OCI-M2 (cell line): ENCODE measurements around the gene DEPP1.

Experiments
- DNase-seq: peaks from one replicate; lab custom pipeline; 2025; ENCODE audit not compliant: unreplicated experiment; lab: John Stamatoyannopoulos, UW

The DEPP1 gene

DNA sequence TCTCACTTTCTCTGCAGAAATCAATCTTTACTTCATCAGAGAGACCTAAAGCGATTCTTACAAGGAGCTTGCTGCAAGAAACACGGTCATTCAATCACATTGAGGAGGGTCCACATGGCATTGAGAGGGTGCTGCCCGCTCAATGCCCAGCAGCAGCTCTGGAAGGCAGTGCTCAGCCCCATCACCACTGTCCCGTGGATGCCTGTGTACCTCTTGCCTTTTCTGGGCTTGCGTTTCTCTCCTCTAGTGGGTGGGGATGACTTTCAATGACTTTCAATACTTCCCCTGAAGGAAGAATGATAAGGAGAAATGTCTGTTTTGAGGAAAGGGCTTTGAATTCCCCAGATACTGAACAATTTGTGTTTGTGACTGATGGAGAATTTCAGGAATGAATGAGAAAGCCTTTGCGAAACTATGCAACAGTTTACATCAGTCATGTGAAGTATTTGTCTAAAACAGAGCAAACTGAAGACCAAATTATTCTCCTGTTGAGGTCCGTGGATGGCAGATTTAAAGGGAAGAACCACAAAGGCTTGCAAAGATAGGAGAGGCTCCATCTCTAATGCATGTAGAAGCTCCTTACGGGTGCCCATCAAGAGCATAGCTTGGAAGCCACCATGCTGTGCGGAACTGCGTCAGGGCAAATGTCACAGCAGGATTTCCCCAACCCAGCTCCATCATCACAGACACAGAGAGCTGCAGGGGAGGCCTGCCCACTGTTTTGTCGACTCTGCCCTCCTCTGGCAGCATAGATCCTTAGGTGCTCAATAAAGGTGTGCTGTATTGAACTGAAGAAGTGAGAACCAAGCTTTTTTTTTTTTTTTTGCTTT, 15.5 kb upstream of the DEPP1 start:
- DNase-seq, result no peak

DNA sequence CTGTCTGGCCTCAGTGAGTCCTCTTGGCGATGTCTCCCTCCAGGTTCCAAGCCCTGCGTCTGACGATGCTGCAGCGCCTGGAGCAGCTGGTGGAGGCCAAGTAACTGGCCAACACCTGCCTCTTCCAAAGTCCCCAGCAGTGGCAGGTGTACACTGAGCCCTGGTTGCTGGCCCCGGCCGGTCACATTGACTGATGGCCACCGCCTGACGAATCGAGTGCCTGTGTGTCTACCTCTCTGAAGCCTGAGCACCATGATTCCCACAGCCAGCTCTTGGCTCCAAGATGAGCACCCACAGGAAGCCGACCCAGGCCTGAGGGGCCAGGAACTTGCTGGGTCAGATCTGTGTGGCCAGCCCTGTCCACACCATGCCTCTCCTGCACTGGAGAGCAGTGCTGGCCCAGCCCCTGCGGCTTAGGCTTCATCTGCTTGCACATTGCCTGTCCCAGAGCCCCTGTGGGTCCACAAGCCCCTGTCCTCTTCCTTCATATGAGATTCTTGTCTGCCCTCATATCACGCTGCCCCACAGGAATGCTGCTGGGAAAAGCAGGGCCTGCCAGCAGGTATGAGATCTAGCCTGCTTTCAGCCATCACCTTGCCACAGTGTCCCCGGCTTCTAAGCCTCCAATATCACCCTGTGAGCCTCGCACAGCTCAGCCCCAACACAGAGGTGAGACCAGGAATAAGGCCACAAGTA, 14.8 kb upstream of the DEPP1 start:
- DNase-seq, result no peak

DNA sequence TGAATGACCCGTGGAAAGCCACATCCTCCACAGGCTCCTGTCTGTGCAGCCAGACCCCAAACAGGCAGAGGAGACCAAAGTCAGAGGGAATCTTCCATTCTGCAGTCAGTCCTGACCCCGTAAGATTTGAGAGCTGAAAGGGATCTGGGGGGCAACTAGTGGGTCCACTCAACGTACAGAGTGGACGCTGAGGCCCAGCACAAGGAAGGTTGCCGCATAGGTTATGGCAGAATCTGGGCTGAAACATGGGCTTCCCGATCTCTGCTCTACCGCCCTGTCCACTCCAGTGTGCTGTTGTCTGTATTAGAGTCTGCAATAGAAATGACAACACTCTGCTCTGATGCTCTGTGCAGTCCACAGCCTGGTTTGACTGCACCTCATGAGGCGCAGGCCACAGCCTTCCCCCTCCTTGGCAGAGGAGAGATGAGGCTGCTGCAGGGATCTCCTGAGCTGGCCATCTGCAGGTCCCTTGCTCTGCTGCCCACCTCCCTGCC, 14.2 kb upstream of the DEPP1 start:
- DNase-seq, result no peak

DNA sequence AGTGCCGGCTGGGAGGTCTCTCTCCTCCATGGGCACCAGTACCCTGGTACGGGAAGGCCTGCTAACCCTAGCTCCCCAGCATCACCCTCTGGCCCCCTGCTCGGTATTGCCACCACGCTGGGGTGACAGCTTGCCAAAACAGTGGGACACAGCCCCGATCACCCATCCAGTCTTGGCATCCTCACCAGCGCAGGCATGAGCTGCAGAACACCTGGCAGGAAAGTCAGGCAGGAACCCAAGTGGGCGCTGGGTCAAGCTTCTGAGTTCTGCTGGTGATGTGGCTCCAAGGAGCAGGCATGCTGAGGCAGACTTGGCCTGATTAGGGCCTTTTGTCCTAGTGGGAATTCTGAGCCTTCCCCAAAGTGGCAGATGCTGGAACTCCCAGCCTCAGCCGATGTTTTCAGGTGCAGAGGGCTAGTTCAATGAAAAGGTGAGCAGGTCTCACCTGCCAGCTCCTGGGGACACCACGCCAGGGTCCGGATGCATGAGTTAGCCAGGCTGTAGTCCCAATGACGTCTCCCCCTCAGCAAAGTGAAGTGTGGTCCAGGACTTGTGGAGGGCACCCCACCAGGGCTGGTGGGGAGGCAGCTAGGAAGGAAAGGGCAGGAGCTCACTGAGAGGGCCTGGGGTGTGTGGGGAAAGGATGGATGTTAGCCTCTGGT, 13.6 kb upstream of the DEPP1 start:
- DNase-seq, result no peak

- no peak for DNase-seq
These were observed 13.0 kb upstream of the DEPP1 start for GRCh38 chr10:44991571-44991970.

- no peak for DNase-seq
These were observed 12.4 kb upstream of the DEPP1 start for GRCh38 chr10:44990965-44991364.

DNA sequence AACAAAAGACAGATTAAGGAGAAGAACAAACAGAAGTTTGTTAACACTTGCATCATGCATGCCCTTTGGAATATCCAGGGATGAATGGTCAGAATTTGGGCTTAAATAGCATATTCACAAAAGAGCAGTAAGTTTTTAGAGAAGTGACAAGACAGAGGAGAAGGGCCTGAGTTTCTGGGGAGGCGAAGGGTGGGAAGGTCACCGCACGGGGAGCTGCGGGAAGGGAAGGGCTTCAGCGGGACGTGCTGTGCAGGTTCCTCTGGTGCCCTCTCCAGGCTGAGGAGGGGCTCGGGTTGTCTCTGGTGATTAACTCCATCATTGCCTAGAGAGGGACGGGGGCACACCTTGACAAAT, 11.7 kb upstream of the DEPP1 start:
- no peak for DNase-seq

DNA sequence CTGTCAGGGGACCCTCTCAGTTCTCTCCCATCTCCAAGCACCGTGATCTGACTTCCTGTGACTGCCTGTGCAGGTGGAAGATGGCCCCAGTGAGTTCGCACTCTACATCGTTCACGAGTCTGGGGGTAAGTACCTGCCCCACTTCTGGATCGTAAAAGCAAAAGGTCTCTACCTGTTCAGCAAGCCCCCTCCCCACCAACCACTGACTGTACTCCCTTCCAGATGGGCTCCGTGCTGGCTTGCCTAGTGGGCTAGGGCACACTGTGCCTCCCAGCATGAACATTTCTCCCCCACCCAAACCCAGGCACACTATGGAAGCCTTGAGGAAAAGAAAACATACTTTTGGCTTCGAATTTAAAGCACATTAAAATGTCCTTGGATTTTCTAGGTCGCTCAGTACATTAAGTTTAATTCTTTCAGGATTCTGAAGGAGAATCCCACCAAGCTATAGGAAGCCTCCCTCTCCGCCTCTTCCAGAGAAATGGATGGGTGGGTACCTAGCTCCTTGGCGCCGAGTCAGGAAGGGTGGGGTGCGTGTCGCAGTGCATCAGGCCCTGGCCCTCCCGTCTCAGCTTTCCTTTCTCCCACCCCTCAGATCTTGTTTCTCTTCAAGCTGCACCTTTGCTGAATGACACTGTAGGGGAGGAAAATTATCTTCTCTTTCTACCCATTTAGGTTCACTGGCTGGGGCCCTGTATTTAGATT, 11.1 kb upstream of the DEPP1 start:
- no peak for DNase-seq

DNA sequence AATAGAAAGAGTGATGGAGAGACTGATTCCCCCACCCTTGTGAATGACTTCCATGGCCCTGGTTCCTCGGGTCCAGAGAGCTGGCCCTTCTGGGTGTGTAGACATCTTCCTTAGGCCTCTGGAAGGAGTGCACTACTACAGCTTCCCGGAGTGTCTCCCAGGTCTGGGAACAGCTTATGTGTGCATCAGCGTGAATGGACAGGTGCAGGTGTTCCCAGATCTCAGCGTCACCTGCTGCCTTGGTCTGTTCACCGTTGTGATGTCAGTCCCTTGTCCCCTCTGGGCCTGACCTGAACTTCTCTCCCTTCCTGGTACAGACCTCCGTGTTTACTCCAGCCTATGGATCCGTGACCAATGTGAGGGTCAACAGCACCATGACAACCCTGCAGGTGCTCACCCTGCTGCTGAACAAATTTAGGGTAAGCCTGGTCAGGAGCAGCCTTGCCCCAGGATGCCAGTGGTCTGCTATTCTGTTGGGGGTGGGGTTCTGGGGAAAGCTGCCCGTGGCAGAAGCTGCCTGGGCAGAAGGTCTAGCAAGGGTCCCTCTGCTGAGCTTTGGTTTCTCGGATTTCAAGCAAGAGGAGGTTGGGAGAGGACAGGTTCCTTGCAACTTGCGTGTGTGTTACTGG, 10.5 kb upstream of the DEPP1 start:
- no peak for DNase-seq

DNA sequence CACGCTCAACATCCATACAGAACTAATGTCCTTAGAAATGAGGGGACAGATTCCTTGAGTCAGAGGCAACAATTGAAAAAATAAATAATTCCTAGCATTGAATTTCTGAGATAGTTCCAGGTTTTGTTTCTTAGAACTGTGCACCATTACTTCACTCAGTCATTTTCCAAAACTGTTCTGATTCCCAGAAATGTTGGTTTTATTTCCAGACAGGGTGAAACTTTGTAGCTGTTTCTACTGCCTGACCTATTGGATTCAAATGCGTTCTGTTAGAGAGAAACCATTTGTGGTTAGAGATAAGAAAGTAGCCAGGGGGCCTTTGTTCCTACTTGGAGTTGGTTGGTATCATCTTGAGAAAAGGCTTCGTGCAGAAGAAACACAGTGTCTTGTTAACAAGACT, 8.1 kb upstream of the DEPP1 start:
- no peak for DNase-seq

GRCh38 chr10:44986179-44986578, 7.6 kb upstream of the DEPP1 start:
- no peak for DNase-seq

DNA sequence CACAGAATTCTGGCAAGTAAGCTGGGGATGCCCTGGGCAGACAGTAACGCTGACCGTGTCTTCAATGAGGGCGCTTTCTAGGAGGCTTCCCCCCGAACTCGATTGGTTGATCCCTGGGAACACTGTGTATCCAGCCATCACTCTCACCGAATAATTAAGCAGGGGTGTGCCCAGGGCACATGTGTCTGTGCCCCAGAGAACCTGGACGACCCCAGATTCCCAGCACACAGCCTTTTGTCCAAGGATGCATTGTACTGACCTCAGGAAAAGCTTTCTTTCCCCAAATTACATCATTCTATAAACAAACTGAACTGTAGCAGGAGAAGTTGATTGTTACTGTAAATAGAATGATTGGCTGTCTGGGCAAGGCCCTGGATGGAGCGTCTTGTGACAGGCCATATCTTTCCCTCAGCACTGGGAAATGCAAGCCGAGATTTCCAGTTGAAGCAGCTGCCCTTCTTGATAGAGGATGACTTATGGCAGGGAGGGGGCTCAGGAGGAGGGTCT, 6.6 kb upstream of the DEPP1 start:
- no peak for DNase-seq

DNA sequence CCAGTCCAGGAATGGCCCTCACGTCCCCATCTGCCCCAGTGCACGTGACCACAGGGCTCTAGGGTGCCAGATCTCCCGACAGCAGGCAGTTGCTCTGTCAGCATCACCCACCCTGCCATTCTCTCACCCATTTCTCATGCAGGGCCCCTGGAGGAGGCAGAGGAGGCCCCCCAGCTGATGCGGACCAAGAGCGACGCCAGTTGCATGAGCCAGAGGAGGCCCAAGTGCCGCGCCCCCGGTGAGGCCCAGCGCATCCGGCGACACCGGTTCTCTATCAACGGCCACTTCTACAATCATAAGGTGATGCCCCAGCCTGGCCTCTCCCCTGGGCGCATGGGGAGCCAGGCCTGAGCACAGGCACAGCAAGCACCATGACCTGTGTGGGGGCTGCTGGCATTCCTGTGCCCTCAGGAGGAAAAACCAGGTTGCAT, 6.1 kb upstream of the DEPP1 start:
- DNase-seq, result no peak

DNA sequence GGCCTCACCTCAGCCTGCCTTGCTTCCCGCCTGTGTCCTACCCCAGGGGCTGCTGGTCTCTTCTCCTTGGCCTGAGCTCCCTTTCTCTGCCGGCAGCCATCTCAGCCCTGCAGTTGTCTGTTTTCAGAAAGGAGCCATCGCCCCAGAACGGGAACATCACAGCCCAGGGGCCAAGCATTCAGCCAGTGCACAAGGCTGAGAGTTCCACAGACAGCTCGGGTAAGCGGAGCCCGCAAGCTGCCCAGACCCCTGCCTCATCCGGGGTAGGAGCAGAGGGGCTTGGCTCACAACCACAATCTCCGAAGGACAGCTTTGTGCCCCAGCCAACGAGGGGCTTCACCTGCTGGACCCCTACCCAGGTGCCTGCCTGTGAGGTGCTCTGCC, 5.3 kb upstream of the DEPP1 start:
- DNase-seq, result no peak

GRCh38 chr10:44983066-44983894, 4.7 kb upstream of the DEPP1 start:
- DNase-seq, result no peak

- DNase-seq, result no peak
These were observed 3.9 kb upstream of the DEPP1 start for GRCh38 chr10:44982496-44982895.

DNA sequence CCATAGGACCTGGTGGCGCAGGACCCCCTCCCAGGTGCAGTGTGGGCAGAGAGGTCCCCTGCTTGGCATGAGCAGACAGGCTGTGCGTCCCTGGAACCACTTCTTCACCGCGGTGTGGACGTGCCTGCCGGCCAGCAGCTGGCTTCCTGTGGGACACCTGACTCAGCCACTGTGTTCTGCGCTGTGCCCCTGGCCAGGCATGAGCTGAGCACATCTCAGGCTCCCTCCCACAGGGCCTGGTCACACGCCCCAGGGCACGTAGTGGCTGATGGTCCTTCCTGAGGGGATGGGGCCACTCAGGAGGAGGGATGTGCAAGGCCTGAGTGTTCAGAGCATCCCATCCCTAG, 3.5 kb upstream of the DEPP1 start:
- no peak for DNase-seq

- DNase-seq, result no peak
These were observed 2.8 kb upstream of the DEPP1 start for GRCh38 chr10:44981172-44982113.
